GM12878 (cell line): ENCODE measurements around the gene TYK2. TPM values are rescaled to one million over a fixed set of nuclear protein-coding genes. Genes with fewer than 3 reads are reported as not detected.
A peak's percentile ranks its signal among the peaks of the same experiment; 100 is the strongest.

ENCODE experiments used
- ATAC-seq: fragments of 200-7000 bp; cut with Tn5 transposase; 3 replicates; pipeline ENCODE4 v1.9.1; 2020; ENCODE audit warnings: mild to moderate bottlenecking, moderate library complexity
- BruUV-seq: library from RNA; stranded (reverse); fragments of 400-500 nt; replicated peaks from 2 replicates; lab custom pipeline; 2021; lab: Mats Ljungman, UMichigan
- CTCF ChIA-PET: fragments of 300-600 bp; sonication (Branson Sonifier 250); formaldehyde crosslinking; extraction: SDS; loops from one replicate; lab custom pipeline; 2021; ENCODE audit warnings: inconsistent platforms; lab: Yijun Ruan, JAX
- POLR2A ChIA-PET: fragments of 350-600 bp; formaldehyde crosslinking; extraction: SDS; loops from one replicate; lab custom pipeline; 2021; ENCODE audit warnings: inconsistent platforms; lab: Charles Lee
- RAD21 ChIA-PET: fragments of 300-600 bp; sonication (Branson Sonifier 250); formaldehyde crosslinking; loops from one replicate; lab custom pipeline; 2023; ENCODE audit warnings: antibody characterized with exemption; ENCODE audit not compliant: unreplicated experiment; lab: Charles Lee
- SMC1A ChIA-PET: fragments of 300-600 bp; sonication (Branson Sonifier 250); formaldehyde crosslinking; loops from one replicate; lab custom pipeline; 2023; ENCODE audit not compliant: unreplicated experiment, uncharacterized antibody; lab: Charles Lee
- DNase-seq: peaks from one replicate; pipeline ENCODE4 v3.0.0-alpha.2; 2011; ENCODE audit warnings: low read depth, low spot score
- FAIRE-seq: peaks from 3 replicates; lab custom pipeline; 2011; peaks lifted over from hg19 to GRCh38; lab: Jason Lieb, UNC
- H2AFZ ChIP-seq: 2 replicates; pipeline ENCODE4 v1.6.0; 2011; ENCODE audit warnings: low read depth, low read length, control low read depth; ENCODE audit not compliant: control insufficient read depth
- H3K27ac ChIP-seq: 2 replicates; pipeline ENCODE4 v1.5.1; 2011; ENCODE audit warnings: control low read depth; ENCODE audit not compliant: control insufficient read depth, insufficient read depth
- H3K27me3 ChIP-seq, 2 experiments: replicated peaks in 1 of 2; 2 replicates each; pipeline versions ENCODE4 v1.6.0 to v1.6.1; 2011; ENCODE audit warnings: low read length in 1 of 2; ENCODE audit not compliant: control insufficient read depth in 2 of 2, insufficient read depth in 2 of 2
- H3K36me3 ChIP-seq, 2 experiments: 2 replicates each; pipeline ENCODE4 v1.5.1; 2011; ENCODE audit warnings: low read length in 1 of 2; ENCODE audit not compliant: control insufficient read depth in 2 of 2, insufficient read depth in 2 of 2
- H3K4me1 ChIP-seq: 2 replicates; pipeline ENCODE4 v1.6.1; 2011; ENCODE audit warnings: mild to moderate bottlenecking, low read length, moderate library complexity, mixed read lengths; ENCODE audit not compliant: control insufficient read depth, insufficient read depth
- H3K4me2 ChIP-seq: 2 replicates; pipeline ENCODE4 v1.6.0; 2011; ENCODE audit warnings: control low read depth; ENCODE audit not compliant: control insufficient read depth, insufficient read depth
- H3K4me3 ChIP-seq: fragments of 200-600 bp; sonication (generic); 2 replicates; pipeline ENCODE4 v1.5.1; 2016
- H3K79me2 ChIP-seq: 2 replicates; pipeline ENCODE4 v1.6.0; 2011; ENCODE audit warnings: low read length; ENCODE audit not compliant: control insufficient read depth, insufficient read depth
- H3K9ac ChIP-seq: 2 replicates; pipeline ENCODE4 v1.8.0; 2011; ENCODE audit warnings: low read length, control low read depth, mixed read lengths; ENCODE audit not compliant: control insufficient read depth, insufficient read depth
- H3K9me3 ChIP-seq: replicated peaks from 3 replicates; pipeline ENCODE4 v1.5.1; 2011; ENCODE audit warnings: mild to moderate bottlenecking, low read length; ENCODE audit not compliant: control insufficient read depth, insufficient read depth
- H4K20me1 ChIP-seq: 2 replicates; pipeline ENCODE4 v1.6.0; 2011; ENCODE audit not compliant: control insufficient read depth, insufficient read depth
- ASH2L ChIP-seq: fragments of 300-600, 200-600 bp; sonication (generic); IDR thresholded peaks from 2 replicates; pipeline ENCODE4 v1.6.1; 2017; ENCODE audit warnings: low read depth, mild to moderate bottlenecking, borderline replicate concordance
- ATF7 ChIP-seq: fragments of 450-650 bp; IDR thresholded peaks from 2 replicates; pipeline ENCODE4 v1.6.1; 2016; ENCODE audit warnings: low read depth, mild to moderate bottlenecking
- CHD4 ChIP-seq: fragments of 200-600 bp; sonication (generic); IDR thresholded peaks from 2 replicates; pipeline ENCODE4 v1.6.1; 2016; ENCODE audit warnings: mild to moderate bottlenecking
- EP300 ChIP-seq, 2 experiments: fragments of 150-350 bp in 1 of 2; IDR thresholded peaks; 2 replicates each; pipeline ENCODE4 v1.6.1; 2011 to 2012; ENCODE audit warnings: low read depth in 2 of 2, low read length in 2 of 2, borderline replicate concordance in 1 of 2, improper control_type of control experiment in 1 of 2, inconsistent platforms in 1 of 2; ENCODE audit not compliant: control insufficient read depth in 1 of 2
- FOS ChIP-seq: IDR thresholded peaks from 3 replicates; pipeline ENCODE4 v1.6.1; 2011; ENCODE audit warnings: borderline replicate concordance; ENCODE audit not compliant: insufficient read length; ENCODE audit errors: extremely low read depth
- FOXK2 ChIP-seq: fragments of 450-650 bp; IDR thresholded peaks from 2 replicates; pipeline ENCODE4 v1.6.1; 2017; ENCODE audit warnings: mild to moderate bottlenecking, moderate library complexity
- GABPA ChIP-seq: IDR thresholded peaks from 2 replicates; pipeline ENCODE4 v1.6.1; 2014; ENCODE audit warnings: antibody characterized with exemption, low read depth, mild to moderate bottlenecking, inconsistent platforms
- IRF4 ChIP-seq: IDR thresholded peaks from 2 replicates; pipeline ENCODE4 v1.6.1; 2011; ENCODE audit warnings: low read depth, low read length
- LARP7 ChIP-seq: fragments of 450-650 bp; IDR thresholded peaks from 2 replicates; pipeline ENCODE4 v1.6.1; 2017; ENCODE audit warnings: mild to moderate bottlenecking
- MEF2A ChIP-seq: IDR thresholded peaks from 2 replicates; pipeline ENCODE4 v1.6.1; 2011; ENCODE audit warnings: low read depth, mild to moderate bottlenecking, low read length, moderate library complexity; ENCODE audit not compliant: insufficient read depth
- NR2C1 ChIP-seq: fragments of 450-650 bp; IDR thresholded peaks from 2 replicates; pipeline ENCODE4 v1.6.1; 2017; ENCODE audit warnings: antibody characterized with exemption, mild to moderate bottlenecking, moderate library complexity
- NR2C2 ChIP-seq: IDR thresholded peaks from 2 replicates; pipeline ENCODE4 v1.6.1; 2011; ENCODE audit warnings: borderline replicate concordance, low read depth; ENCODE audit not compliant: control insufficient read depth, insufficient read length
- NR2F1 ChIP-seq: fragments of 450-650 bp; conservative IDR thresholded peaks from 2 replicates; pipeline ENCODE4 v1.6.1; 2017; ENCODE audit warnings: mild to moderate bottlenecking
- RCOR1 ChIP-seq: conservative IDR thresholded peaks from 2 replicates; pipeline ENCODE4 v1.6.1; 2012; ENCODE audit warnings: low read depth, low read length, improper control_type of control experiment
- TAF1 ChIP-seq: IDR thresholded peaks from 2 replicates; pipeline ENCODE4 v1.6.1; 2011; ENCODE audit warnings: mild to moderate bottlenecking, low read depth, low read length, borderline replicate concordance
- ZNF207 ChIP-seq: fragments of 450-650 bp; IDR thresholded peaks from 2 replicates; pipeline ENCODE4 v1.6.1; 2014; ENCODE audit warnings: antibody characterized with exemption, mild to moderate bottlenecking, borderline replicate concordance
- WGBS: methylation state at CpG from one replicate; pipeline ENCODE4 v1.1.6; 2016; ENCODE audit warnings: low lambda C conversion rate; ENCODE audit not compliant: insufficient replicate concordance, insufficient coverage; ENCODE audit errors: missing lambda C conversion rate; 5-methylcytosine and 5-hydroxymethylcytosine counted together
- in situ Hi-C: fragments of 300-500 bp; cut with MboI; formaldehyde crosslinking; loops from 9 replicates; pipeline ENCODE4 v1.14.3; 2018; ENCODE audit warnings: mixed read lengths
- intact Hi-C: fragments of 100-400 bp; cut with micrococcal nuclease; formaldehyde crosslinking; loops from one replicate; pipeline ENCODE4 v1.14.2; 2022; ENCODE audit not compliant: unreplicated experiment
- polyA plus RNA-seq, 11 experiments: library from polyadenylated mRNA; depleted of rRNA in 4 of 11; unstranded in 6 of 11; stranded (reverse) in 5 of 11; fragments of >200 nt; fragmentation: Nextera tagmentation in 4 of 11; fragmentation: Illumina TruSeq in 1 of 11; extraction: Ambion mirVana in 4 of 11; extraction: Trizol in 1 of 11; gene quantifications; 1 replicate in 1 of 11; 2 replicates in 10 of 11; pipeline versions ENCODE4 v1.2.1 to v1.2.3, GENCODE V29; 2011 to 2016; ENCODE audit warnings: inconsistent platforms in 2 of 11, missing spikeins in 2 of 11, low read depth in 1 of 11
- total RNA-seq, 4 experiments: library from RNA; depleted of rRNA in 3 of 4; stranded (reverse); fragments of >200 nt in 3 of 4; fragmentation: Illumina TruSeq in 1 of 4; extraction: Trizol in 1 of 4; gene quantifications; 2 replicates each; pipeline versions ENCODE4 v1.2.1 to v1.2.3, GENCODE V29; 2013 to 2021
- TF ChIP-seq, protein P1 (sequence below): fragments of 450-650 bp; IDR thresholded peaks from 2 replicates; pipeline ENCODE4 v1.6.1; 2017; ENCODE audit warnings: mild to moderate bottlenecking, moderate library complexity
- TF ChIP-seq, protein P2 (sequence below): IDR thresholded peaks from 2 replicates; pipeline ENCODE4 v1.6.1; 2012; ENCODE audit warnings: low read depth, low read length, improper control_type of control experiment
- TF ChIP-seq, protein P3 (sequence below): IDR thresholded peaks from 2 replicates; pipeline ENCODE4 v1.6.1; 2011; ENCODE audit warnings: borderline replicate concordance, low read depth, mild to moderate bottlenecking, moderate library complexity, low read length; ENCODE audit not compliant: insufficient read depth, poor library complexity, severe bottlenecking

Gene TYK2
- total and polyA plus RNA-seq, 10 of the 15 experiments (the other 5 are each of a cell fraction or from before 2014, with no cell fraction given): 36.4 to 364 (median 179) TPM

DNA sequence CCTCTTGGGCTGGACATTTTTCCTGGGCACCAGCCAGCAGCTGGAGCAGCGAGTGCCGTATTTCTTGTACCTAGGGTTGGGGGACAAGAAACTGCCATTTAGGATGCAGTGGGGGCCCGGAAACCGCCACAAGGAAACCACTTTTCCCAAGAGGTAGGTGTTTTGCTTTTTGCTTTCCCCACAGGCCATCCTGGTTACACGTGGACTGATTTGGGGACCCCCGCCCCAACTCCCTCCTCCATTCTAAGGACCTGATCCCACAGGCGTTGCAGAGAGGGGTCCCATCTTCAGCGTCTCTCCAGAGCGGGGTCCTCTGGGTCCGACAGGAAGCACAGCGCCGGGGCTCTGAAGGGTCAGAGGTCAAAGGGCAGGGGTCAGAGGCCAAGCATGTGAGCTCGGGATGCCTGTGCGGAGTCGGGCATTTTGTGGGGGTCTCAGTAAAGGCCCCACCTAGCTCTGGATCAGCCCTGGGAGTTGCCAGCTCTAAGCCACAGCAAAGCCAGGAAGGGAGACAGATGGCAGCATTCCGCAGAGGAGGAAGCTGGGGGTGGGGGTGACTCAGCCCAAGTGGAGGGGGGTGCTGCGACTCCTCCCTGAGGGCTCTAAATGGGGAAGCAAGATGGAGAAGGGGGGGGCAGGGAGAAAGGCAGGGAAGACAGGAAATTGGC, 75.1 kb downstream of the TYK2 start:
- SMC1A ChIA-PET: no interaction called here
- H3K79me2 ChIP-seq: no peaks in the 10 kb centered on the region
- DNase-seq: no peak
- FAIRE-seq: no peak
- no peak for ATAC-seq
- H3K27ac ChIP-seq: no peak overlapping the region
- CTCF ChIA-PET: no interaction called here
- RAD21 ChIA-PET: no interaction called here
- BruUV-seq: no TSS peak
- intact Hi-C loops: no loop called here
- no peaks in the 10 kb centered on the region for H3K4me1 ChIP-seq
- H2AFZ ChIP-seq: no peak overlapping the region
- no peaks in the 10 kb centered on the region for H3K27me3 ChIP-seq
- H3K9me3 ChIP-seq: no peaks in the 10 kb centered on the region
- H3K4me2 ChIP-seq: no peak overlapping the region
- H3K9ac ChIP-seq: no peak overlapping the region
- 68% methylated on average over 17 of the region's 17 CpGs for WGBS
- in situ Hi-C loops: no loop called here
- POLR2A ChIA-PET: no interaction called here
- no peaks in the 10 kb centered on the region for H3K36me3 ChIP-seq
- no peak overlapping the region for H3K4me3 ChIP-seq
- no peaks in the 10 kb centered on the region for H4K20me1 ChIP-seq
- TF ChIP-seq RCOR1 (no peak), MEF2A (no peak), ZNF207 (no peak), EP300 (IDR thresholded peaks at IDR 0.05; ENCODE audit: borderline replicate concordance in 1 of 2, control insufficient read depth in 1 of 2, low read depth in 2 of 2, low read length in 2 of 2) (no peak), FOS (no peak), NR2C1 (peak; percentile 74), TAF1 (no peak), FOXK2 (no peak), ASH2L (no peak), NR2C2 (peak; percentile 41), IRF4 (no peak), LARP7 (no peak), GABPA (no peak), NR2F1 (peak; percentile 53), CHD4 (no peak), ATF7 (no peak)
- TF ChIP-seq, protein P1, sequence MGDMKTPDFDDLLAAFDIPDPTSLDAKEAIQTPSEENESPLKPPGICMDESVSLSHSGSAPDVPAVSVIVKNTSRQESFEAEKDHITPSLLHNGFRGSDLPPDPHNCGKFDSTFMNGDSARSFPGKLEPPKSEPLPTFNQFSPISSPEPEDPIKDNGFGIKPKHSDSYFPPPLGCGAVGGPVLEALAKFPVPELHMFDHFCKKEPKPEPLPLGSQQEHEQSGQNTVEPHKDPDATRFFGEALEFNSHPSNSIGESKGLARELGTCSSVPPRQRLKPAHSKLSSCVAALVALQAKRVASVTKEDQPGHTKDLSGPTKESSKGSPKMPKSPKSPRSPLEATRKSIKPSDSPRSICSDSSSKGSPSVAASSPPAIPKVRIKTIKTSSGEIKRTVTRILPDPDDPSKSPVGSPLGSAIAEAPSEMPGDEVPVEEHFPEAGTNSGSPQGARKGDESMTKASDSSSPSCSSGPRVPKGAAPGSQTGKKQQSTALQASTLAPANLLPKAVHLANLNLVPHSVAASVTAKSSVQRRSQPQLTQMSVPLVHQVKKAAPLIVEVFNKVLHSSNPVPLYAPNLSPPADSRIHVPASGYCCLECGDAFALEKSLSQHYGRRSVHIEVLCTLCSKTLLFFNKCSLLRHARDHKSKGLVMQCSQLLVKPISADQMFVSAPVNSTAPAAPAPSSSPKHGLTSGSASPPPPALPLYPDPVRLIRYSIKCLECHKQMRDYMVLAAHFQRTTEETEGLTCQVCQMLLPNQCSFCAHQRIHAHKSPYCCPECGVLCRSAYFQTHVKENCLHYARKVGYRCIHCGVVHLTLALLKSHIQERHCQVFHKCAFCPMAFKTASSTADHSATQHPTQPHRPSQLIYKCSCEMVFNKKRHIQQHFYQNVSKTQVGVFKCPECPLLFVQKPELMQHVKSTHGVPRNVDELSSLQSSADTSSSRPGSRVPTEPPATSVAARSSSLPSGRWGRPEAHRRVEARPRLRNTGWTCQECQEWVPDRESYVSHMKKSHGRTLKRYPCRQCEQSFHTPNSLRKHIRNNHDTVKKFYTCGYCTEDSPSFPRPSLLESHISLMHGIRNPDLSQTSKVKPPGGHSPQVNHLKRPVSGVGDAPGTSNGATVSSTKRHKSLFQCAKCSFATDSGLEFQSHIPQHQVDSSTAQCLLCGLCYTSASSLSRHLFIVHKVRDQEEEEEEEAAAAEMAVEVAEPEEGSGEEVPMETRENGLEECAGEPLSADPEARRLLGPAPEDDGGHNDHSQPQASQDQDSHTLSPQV: no peak
- TF ChIP-seq, protein P2, sequence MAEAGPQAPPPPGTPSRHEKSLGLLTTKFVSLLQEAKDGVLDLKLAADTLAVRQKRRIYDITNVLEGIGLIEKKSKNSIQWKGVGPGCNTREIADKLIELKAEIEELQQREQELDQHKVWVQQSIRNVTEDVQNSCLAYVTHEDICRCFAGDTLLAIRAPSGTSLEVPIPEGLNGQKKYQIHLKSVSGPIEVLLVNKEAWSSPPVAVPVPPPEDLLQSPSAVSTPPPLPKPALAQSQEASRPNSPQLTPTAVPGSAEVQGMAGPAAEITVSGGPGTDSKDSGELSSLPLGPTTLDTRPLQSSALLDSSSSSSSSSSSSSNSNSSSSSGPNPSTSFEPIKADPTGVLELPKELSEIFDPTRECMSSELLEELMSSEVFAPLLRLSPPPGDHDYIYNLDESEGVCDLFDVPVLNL: no peak
- TF ChIP-seq, protein P3, sequence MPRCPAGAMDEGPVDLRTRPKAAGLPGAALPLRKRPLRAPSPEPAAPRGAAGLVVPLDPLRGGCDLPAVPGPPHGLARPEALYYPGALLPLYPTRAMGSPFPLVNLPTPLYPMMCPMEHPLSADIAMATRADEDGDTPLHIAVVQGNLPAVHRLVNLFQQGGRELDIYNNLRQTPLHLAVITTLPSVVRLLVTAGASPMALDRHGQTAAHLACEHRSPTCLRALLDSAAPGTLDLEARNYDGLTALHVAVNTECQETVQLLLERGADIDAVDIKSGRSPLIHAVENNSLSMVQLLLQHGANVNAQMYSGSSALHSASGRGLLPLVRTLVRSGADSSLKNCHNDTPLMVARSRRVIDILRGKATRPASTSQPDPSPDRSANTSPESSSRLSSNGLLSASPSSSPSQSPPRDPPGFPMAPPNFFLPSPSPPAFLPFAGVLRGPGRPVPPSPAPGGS: no peak
